ENCODE data around the gene CACNA1E.

CACNA1E gene

DNA sequence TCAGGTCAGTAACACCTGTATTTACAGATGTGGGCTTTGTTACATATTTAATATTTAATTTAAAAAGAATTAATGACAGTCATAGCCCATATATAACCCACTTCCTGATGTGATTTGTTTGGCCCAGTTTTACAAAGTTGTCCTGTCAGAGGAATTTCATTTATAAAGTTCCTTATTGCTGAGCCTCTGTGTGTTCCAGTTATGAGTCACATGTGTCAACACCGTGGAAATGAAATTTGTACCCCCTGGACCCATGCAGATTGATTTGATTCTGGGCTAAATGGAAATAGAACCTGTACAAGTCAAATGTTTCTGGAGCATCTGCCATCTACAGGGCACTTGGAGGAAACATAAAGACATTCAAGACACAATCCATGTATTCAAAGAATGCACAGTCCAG, 149.2 kb downstream of the CACNA1E start:
- no peak for DNase-seq (ENCODE audit: insufficient read length, low spot score)
- TF ChIP-seq POLR2AphosphoS5 (IDR thresholded peaks at IDR 0.05; ENCODE audit: low read depth, low read length) (no peak), PAX5 (IDR thresholded peaks at IDR 0.05; ENCODE audit: insufficient read depth, low read length, severe bottlenecking) (no peak)
- FAIRE-seq = no peak

DNA sequence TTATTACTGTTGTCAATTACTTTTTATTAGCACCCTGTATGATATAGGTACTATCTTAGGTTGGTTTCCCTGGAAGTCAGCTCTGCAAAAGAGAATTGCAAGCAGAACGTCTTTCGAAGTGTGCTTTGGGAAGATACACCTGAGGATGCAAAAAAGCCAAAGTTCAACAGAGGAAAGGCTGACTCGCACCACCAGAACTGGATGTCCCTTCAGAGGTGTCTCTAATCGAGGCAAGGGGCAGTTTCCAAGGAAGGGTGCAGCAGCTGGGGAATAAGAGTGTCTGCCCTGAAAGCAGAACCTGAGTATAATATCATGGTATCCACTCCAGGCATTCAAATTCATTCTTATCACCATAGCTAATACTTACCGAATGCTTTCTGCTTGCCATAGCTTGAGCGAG, 149.6 kb downstream of the CACNA1E start:
- no peak for DNase-seq (ENCODE audit: insufficient read length, low spot score)
- TF ChIP-seq POLR2AphosphoS5 (IDR thresholded peaks at IDR 0.05; ENCODE audit: low read depth, low read length) = no peak
- TF ChIP-seq PAX5 (IDR thresholded peaks at IDR 0.05; ENCODE audit: insufficient read depth, low read length, severe bottlenecking) = no peak
- no peak for TF ChIP-seq POLR2A (IDR thresholded peaks at IDR 0.05; ENCODE audit: low read depth, low read length)
- TF ChIP-seq TAF1 (IDR thresholded peaks at IDR 0.05; ENCODE audit: low read depth, low read length) = no peak
- TF ChIP-seq POU2F2 (IDR thresholded peaks at IDR 0.05; ENCODE audit: low read depth, low read length) = no peak
- TF ChIP-seq SPI1 (IDR thresholded peaks at IDR 0.05; ENCODE audit: low read depth, low read length) = no peak
- FAIRE-seq = no peak

GRCh38 chr1:181635110-181635509, 151.8 kb downstream of the CACNA1E start:
- FAIRE-seq = no peak
- TF ChIP-seq POU2F2 (IDR thresholded peaks at IDR 0.05; ENCODE audit: low read depth, low read length) (no peak), POLR2AphosphoS5 (IDR thresholded peaks at IDR 0.05; ENCODE audit: low read depth, low read length) (no peak), TAF1 (IDR thresholded peaks at IDR 0.05; ENCODE audit: low read depth, low read length) (no peak), POLR2A (IDR thresholded peaks at IDR 0.05; ENCODE audit: low read depth, low read length) (no peak), PAX5 (IDR thresholded peaks at IDR 0.05; ENCODE audit: insufficient read depth, low read length, severe bottlenecking) (no peak)
- DNase-seq (ENCODE audit: insufficient read length, low spot score) = no peak

- DNase-seq (ENCODE audit: insufficient read length, low spot score) (no peak), FAIRE-seq (no peak)
- no peak for TF ChIP-seq TAF1 (IDR thresholded peaks at IDR 0.05; ENCODE audit: low read depth, low read length)
- no peak for TF ChIP-seq POU2F2 (IDR thresholded peaks at IDR 0.05; ENCODE audit: low read depth, low read length)
- no peak for TF ChIP-seq PAX5 (IDR thresholded peaks at IDR 0.05; ENCODE audit: insufficient read depth, low read length, severe bottlenecking)
- TF ChIP-seq POLR2AphosphoS5 (IDR thresholded peaks at IDR 0.05; ENCODE audit: low read depth, low read length) = no peak
- TF ChIP-seq SPI1 (IDR thresholded peaks at IDR 0.05; ENCODE audit: low read depth, low read length) = no peak
- no peak for TF ChIP-seq POLR2A (IDR thresholded peaks at IDR 0.05; ENCODE audit: low read depth, low read length)
These were observed 154.7 kb downstream of the CACNA1E start for GRCh38 chr1:181637998-181638397.

- DNase-seq (ENCODE audit: insufficient read length, low spot score) = no peak
- TF ChIP-seq POLR2AphosphoS5 (IDR thresholded peaks at IDR 0.05; ENCODE audit: low read depth, low read length) (no peak), PAX5 (IDR thresholded peaks at IDR 0.05; ENCODE audit: insufficient read depth, low read length, severe bottlenecking) (no peak), TAF1 (IDR thresholded peaks at IDR 0.05; ENCODE audit: low read depth, low read length) (no peak), POLR2A (IDR thresholded peaks at IDR 0.05; ENCODE audit: low read depth, low read length) (no peak), SPI1 (IDR thresholded peaks at IDR 0.05; ENCODE audit: low read depth, low read length) (no peak), POU2F2 (IDR thresholded peaks at IDR 0.05; ENCODE audit: low read depth, low read length) (no peak)
- no peak for FAIRE-seq
These were observed 157.6 kb downstream of the CACNA1E start for GRCh38 chr1:181640956-181641355.

GRCh38 chr1:181643631-181644030, 160.3 kb downstream of the CACNA1E start:
- no peak for FAIRE-seq
- TF ChIP-seq TAF1 (IDR thresholded peaks at IDR 0.05; ENCODE audit: low read depth, low read length) (no peak), POU2F2 (IDR thresholded peaks at IDR 0.05; ENCODE audit: low read depth, low read length) (no peak), PAX5 (IDR thresholded peaks at IDR 0.05; ENCODE audit: insufficient read depth, low read length, severe bottlenecking) (no peak), POLR2A (IDR thresholded peaks at IDR 0.05; ENCODE audit: low read depth, low read length) (no peak), POLR2AphosphoS5 (IDR thresholded peaks at IDR 0.05; ENCODE audit: low read depth, low read length) (no peak), SPI1 (IDR thresholded peaks at IDR 0.05; ENCODE audit: low read depth, low read length) (no peak)

GRCh38 chr1:181645171-181645570, 161.9 kb downstream of the CACNA1E start:
- TF ChIP-seq TAF1 (IDR thresholded peaks at IDR 0.05; ENCODE audit: low read depth, low read length) = no peak
- no peak for TF ChIP-seq PAX5 (IDR thresholded peaks at IDR 0.05; ENCODE audit: insufficient read depth, low read length, severe bottlenecking)
- no peak for TF ChIP-seq SPI1 (IDR thresholded peaks at IDR 0.05; ENCODE audit: low read depth, low read length)
- TF ChIP-seq POLR2A (IDR thresholded peaks at IDR 0.05; ENCODE audit: low read depth, low read length) = no peak
- TF ChIP-seq POLR2AphosphoS5 (IDR thresholded peaks at IDR 0.05; ENCODE audit: low read depth, low read length) = no peak
- no peak for TF ChIP-seq POU2F2 (IDR thresholded peaks at IDR 0.05; ENCODE audit: low read depth, low read length)
- no peak for FAIRE-seq
- no peak for DNase-seq (ENCODE audit: insufficient read length, low spot score)

More at GRCh38 chr1:181643631-181644030, 160.3 kb downstream of the CACNA1E start:
- DNase-seq (ENCODE audit: insufficient read length, low spot score) = no peak

- DNase-seq (ENCODE audit: insufficient read length, low spot score) (no peak), FAIRE-seq (no peak)
- TF ChIP-seq POU2F2 (IDR thresholded peaks at IDR 0.05; ENCODE audit: low read depth, low read length) (no peak), SPI1 (IDR thresholded peaks at IDR 0.05; ENCODE audit: low read depth, low read length) (no peak), PAX5 (IDR thresholded peaks at IDR 0.05; ENCODE audit: insufficient read depth, low read length, severe bottlenecking) (no peak), POLR2A (IDR thresholded peaks at IDR 0.05; ENCODE audit: low read depth, low read length) (no peak), POLR2AphosphoS5 (IDR thresholded peaks at IDR 0.05; ENCODE audit: low read depth, low read length) (no peak), TAF1 (IDR thresholded peaks at IDR 0.05; ENCODE audit: low read depth, low read length) (no peak)
These were observed 163.4 kb downstream of the CACNA1E start for GRCh38 chr1:181646710-181647109.

DNA sequence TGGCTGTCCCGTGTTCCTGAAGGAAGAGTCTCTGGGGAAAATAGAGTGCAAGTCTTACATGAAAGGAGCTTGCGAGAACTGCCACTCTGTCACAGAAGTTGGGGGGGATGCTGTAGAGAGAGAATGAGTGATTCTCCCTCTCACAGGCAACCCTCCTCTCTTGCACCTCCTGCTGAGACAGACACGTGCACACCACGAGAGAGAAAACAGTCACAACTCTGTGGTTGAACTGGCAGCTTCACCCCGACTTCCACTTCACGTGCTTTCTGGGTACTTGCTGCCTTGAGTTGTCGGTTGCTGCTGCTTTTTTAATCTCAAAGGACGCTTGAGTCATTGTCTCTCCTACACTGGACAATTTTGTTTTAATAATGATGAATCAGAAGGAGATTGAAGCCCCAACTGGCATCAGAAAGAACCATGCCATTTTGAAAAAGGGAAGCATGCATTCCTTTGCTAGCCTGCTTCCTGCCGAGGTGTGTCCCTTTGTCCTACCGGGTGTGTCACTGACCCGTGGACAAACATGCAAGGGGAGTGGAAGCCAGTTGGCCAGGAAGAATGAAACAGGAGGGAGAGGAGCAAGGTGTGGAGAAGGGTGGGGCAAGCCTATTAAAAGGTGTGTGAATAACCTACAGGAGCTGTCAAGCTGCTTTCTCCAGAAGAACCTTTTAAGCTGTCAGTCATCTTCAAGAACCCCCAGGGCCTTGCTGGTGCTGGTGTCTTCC, 164.2 kb downstream of the CACNA1E start:
- DNase-seq (ENCODE audit: insufficient read length, low spot score) = no peak
- no peak for TF ChIP-seq POLR2A (IDR thresholded peaks at IDR 0.05; ENCODE audit: low read depth, low read length)
- no peak for TF ChIP-seq PAX5 (IDR thresholded peaks at IDR 0.05; ENCODE audit: insufficient read depth, low read length, severe bottlenecking)
- no peak for TF ChIP-seq POLR2AphosphoS5 (IDR thresholded peaks at IDR 0.05; ENCODE audit: low read depth, low read length)
- TF ChIP-seq POU2F2 (IDR thresholded peaks at IDR 0.05; ENCODE audit: low read depth, low read length) = no peak
- no peak for TF ChIP-seq TAF1 (IDR thresholded peaks at IDR 0.05; ENCODE audit: low read depth, low read length)
- TF ChIP-seq SPI1 (IDR thresholded peaks at IDR 0.05; ENCODE audit: low read depth, low read length) = no peak
- FAIRE-seq = no peak

GRCh38 chr1:181651276-181651675, 168.0 kb downstream of the CACNA1E start:
- DNase-seq (ENCODE audit: insufficient read length, low spot score) (no peak), FAIRE-seq (no peak)
- TF ChIP-seq POLR2AphosphoS5 (IDR thresholded peaks at IDR 0.05; ENCODE audit: low read depth, low read length) (no peak), POLR2A (IDR thresholded peaks at IDR 0.05; ENCODE audit: low read depth, low read length) (no peak), POU2F2 (IDR thresholded peaks at IDR 0.05; ENCODE audit: low read depth, low read length) (no peak), TAF1 (IDR thresholded peaks at IDR 0.05; ENCODE audit: low read depth, low read length) (no peak), SPI1 (IDR thresholded peaks at IDR 0.05; ENCODE audit: low read depth, low read length) (no peak), PAX5 (IDR thresholded peaks at IDR 0.05; ENCODE audit: insufficient read depth, low read length, severe bottlenecking) (no peak)
